HG03521 (cell line): Measurements from ENCODE around the gene REEP2.

ENCODE experiments used
- ATAC-seq: cut with Tn5 transposase; IDR thresholded peaks from one replicate; pipeline ENCODE4 v1.9.1; 2021; ENCODE audit warnings: mild to moderate bottlenecking, moderate library complexity; ENCODE audit not compliant: unreplicated experiment

REEP2 gene

DNA sequence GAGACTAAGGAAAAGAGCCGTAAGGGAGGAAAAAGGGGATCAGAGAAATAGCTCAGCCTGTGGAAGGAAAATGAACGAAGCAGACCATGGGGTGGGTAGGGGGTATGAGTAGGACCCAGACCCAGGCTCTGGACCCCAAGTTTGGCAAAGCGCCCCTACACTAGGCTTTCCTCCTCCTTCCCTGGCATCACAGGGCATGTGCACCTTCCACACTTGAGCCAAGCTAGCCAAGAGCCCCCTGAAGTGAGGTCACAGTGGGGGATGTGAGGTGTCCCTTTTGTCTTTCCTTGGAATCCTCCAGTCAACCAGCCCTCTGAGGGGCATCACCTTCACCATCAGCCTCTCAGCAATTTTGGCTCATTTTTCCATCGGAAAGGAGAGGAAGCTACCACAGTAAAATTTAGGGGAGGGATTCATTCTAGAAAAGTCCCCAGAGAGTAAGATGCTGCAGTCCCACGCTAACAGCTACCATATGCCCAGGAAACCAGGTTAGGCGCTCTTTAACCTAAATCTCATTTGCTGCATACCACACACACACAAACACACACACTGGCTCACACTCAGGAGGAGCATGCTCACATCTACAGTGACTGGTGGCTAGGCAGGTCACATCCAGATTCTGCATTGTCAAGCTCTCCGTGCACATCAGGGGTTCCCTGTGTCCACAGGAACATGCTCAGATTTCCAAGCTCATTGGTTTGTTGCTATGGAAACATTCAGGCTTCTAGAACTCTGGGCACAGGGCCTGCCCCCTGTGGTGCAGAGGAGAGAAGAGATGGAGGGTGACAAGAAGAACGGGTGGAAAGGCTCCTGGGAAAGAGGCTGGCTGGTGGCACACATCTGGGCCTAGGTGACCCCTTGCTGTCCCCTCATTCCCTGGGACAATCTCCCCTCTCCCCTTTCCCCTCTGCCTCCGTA, 9.9 kb downstream of the REEP2 start:
- ATAC-seq: no peak

DNA sequence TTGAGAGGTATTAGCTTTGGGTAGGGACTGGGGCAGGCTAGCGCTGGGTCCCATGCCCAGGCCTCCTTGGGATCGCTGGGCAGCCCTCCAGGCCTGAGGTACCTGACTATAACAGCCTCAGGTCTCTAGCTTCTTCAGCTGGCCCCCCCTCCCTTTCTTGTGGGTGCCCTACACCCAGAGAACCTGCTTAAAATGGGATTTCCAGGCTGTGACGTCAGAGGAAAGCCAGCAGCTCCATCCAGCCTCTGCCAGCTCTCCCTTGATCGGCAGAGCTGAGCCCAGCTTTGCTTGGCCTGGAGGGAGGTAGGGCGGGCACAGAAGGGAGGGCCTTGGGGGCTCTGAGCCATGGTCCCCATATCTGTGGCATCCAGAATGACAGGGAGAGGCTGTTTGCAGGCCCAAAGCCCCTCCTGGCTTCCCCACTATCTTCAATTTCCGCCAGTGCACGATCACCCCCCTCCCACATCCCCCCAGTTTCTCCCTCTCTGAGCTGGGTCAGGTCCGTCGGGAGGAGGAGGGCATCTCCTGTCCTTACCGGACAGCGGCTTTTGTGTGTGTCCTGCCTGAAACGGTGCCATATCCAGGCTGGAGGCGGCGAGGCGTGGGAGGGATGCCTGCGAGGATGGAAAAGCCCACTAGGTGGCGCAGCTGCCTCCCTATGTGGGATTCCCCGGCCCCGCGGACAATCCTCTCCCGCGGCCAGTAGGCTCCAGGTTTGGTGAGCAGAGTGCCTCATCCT, 10.8 kb downstream of the REEP2 start:
- ATAC-seq: no peak

GRCh38 chr5:138450971-138451370, 12.1 kb downstream of the REEP2 start:
- ATAC-seq: no peak

DNA sequence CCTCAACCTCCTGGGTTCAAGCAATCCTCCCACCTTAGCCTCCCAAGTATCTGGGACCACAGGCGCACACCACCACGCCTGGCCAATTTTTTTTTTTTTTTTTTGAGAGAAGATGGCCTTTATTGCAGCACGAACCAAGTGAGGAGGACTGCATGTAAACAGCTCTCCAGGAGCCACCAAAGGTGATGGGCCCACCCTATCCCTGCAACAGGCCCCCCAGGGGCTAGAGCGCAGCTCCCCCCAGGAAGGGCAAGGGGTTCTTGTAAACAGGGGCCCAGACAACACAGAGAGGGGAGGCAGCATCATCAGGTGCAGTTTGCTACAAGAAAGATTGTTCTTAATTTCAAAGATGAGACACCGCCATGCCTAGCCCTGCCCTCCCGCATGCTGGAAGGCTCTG, 13.9 kb downstream of the REEP2 start:
- ATAC-seq: no peak

GRCh38 chr5:138453590-138453989, 14.7 kb downstream of the REEP2 start:
- ATAC-seq: no peak

- ATAC-seq: no peak
Observed at GRCh38 chr5:138454121-138454520, 15.3 kb downstream of the REEP2 start.

DNA sequence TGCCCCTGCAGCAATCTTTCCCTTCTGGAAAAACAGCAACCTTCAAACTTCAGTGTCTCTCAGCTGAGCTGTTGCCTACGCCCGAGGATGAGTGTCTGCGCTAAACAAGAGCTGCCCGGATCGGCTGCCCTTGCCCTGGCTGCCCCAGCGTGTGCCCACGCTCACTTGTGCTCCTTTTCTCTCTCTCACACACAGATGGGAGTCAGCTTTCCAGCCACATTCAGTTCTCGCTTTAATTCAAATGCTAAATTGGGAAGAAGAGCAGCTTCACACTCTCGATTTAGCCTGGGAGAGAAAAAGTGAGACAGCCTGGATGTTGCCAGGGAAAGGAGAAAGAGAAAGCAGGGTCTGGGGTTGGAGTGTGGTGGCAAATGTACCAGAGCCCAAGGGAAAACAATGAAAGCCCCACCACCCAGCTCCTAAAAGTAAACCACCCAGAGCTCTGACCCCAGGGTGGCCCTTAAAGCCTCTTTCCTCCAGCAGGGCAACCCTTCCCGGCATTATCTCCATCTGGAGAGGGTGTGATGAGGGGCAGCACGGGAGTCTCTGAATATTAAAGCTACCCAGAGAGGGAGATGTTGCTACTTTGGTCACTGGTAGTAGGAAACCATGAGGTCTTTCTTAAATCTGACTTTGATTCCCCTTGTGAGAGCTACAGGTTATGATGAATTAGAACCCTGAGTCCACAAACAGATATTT, 16.5 kb downstream of the REEP2 start:
- no peak for ATAC-seq

- no peak for ATAC-seq
Observed at GRCh38 chr5:138457531-138458275, 18.8 kb downstream of the REEP2 start.

DNA sequence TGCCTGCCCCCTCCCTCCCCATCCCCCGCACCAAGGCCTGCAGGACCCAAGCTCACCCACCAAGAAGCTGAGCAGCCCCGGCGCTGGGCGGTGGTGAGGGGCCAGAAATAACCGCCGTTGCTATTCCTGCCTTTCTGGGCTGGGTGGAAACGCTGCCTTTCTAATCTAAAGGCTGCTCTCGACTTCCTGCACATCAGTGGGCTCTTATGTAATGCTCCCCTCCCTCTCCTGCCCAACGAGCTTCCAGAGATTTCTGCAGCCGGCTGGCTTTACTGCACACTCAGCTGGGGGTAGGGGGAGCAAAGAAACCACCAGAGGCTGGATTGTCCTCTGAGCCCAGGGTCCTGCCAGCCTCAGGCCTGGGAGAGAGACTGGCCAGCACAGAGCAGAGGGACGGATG, 19.5 kb downstream of the REEP2 start:
- ATAC-seq: no peak

DNA sequence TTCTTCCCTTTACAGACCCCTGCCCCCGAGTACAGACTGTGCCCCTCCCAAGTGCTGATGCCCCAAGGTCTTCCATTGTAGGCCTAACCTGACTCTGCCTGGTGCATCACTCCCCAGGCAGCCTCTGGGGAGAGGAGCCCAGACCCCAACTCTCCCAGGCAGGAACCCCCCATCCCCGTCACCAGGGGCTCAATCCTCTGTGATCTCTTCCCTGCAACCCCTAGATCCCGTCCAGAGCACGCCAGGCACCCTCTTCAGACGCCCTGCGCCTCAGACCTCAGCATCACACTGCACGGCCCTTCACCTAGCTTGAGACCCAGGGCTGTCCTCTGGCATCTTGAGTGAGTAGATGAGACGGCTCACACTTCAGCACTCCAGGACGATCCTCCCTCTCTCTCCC, 20.0 kb downstream of the REEP2 start:
- ATAC-seq: no peak

GRCh38 chr5:138459311-138459933, 20.6 kb downstream of the REEP2 start:
- ATAC-seq: no peak

DNA sequence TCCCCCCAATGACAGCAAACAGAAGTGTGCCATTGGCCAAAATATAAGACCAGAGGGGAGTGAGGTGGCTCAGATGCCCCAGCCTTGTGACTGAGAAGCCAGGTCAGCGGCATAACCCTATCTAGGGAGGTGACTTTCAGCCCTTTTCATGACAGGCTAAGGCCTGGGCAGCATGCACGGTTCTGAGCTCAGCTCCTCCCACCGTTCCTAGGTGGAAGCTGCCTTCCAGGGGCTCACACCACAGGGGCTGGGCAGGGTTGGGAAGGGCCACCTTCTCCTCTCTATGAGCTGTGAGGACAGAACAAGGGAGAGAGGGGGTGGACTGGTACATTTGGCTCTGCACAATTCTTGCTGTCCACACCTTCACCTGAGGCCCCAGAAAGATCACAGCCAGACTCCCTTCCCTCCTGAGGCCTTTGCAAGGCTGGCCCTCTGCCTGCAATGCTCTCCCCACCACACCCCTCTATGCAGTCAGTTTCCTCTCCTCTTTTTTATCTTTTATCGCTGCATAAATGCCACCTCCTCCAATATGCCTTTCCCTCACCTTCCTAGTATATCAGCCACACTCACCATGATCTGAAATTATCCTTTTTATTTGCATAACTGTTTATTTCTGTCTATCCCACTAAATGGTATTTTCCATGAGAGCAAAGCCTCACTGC, 21.3 kb downstream of the REEP2 start:
- no peak for ATAC-seq

- ATAC-seq: no peak
Observed at GRCh38 chr5:138461343-138462125, 22.7 kb downstream of the REEP2 start.

- no peak for ATAC-seq
Observed at GRCh38 chr5:138463419-138464007, 24.7 kb downstream of the REEP2 start.

DNA sequence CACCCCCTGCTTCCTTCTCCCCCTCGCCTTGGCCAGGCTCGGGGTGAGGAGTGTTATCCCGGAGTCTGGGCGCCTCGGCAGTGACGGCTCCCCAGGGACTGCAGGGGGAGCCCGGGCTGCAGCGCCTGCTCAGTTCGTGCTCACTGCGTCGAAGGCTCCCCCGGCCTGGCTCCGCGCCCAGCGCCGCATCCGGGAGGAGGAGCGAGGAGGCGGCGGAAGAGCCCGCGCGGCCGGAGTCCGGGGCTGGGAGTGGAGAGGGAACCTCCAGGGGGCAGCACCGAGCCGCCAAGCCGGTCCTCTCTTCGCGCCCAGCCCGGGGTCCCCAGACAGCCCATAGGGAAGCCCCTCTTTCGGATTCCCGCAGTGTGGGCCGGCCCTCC, 25.1 kb downstream of the REEP2 start:
- ATAC-seq: peak; percentile 43

DNA sequence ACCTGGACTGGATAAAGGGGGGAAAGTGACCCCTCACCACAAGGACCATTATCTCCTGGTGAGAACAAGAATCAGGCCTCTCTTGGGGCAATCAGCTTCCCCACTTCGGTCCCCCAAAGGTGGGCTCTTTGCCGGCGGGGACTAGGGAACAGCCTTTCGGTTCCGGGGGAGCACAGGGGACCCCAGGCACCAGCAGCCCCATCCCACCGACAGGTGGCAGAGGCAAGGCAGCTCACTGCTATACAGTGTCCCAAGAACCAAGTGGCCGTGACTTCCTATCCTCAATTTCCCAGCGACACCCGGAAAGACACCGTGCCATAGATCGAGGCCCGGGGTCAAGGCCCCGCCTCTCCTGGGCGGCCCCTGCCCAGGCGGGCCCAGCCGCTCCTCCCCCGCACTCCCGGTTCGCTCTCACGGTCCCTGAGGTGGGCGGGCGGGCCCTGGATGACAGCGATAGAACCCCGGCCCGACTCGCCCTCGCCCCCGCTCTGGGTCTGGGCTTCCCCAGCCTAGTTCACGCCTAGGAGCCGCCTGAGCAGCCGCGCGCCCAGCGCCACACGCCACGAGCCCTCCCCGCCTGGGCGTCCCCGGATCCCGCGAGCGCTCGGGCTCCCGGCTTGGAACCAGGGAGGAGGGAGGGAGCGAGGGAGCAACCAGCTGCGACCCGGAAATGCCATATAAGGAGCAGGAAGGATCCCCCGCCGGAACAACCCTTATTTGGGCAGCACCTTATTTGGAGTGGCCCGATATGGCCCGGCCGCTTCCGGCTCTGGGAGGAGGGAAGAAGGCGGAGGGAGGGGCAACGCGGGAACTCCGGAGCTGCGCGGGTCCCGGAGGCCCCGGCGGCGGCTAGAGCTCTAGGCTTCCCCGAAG, 25.8 kb downstream of the REEP2 start:
- peak; percentile 59 for ATAC-seq

GRCh38 chr5:138465261-138466124, 26.6 kb downstream of the REEP2 start, which contains the start of gene EGR1:
Gene EGR1, plus strand, starts transcription at chr5:138465479. Its CDS starts 283 bp downstream, at chr5:138465762.
- peak; percentile 45 for ATAC-seq
